GM18907 (cell line): Measurements from ENCODE around the gene DAB2IP.
"Not testable (repeated sequence)": the region's sequence is repeated elsewhere in the genome, so short reads cannot be mapped to it uniquely, and the experiment has no call there.

Experiments
- ATAC-seq: cut with Tn5 transposase; IDR thresholded peaks from one replicate; pipeline ENCODE4 v1.9.1; 2021; ENCODE audit warnings: mild to moderate bottlenecking, moderate library complexity; ENCODE audit not compliant: unreplicated experiment

Gene DAB2IP

GRCh38 chr9:121643473-121643872, 8.0 kb upstream of the DAB2IP start:
- ATAC-seq: no peak

- not testable (repeated sequence) for ATAC-seq
Measured at GRCh38 chr9:121644040-121644439, 7.4 kb upstream of the DAB2IP start.

- ATAC-seq: no peak
Measured at GRCh38 chr9:121645003-121645402, 6.4 kb upstream of the DAB2IP start.

GRCh38 chr9:121645853-121646807, 5.3 kb upstream of the DAB2IP start:
- ATAC-seq: no peak

- no peak for ATAC-seq
Measured at GRCh38 chr9:121646992-121647391, 4.4 kb upstream of the DAB2IP start.

GRCh38 chr9:121648172-121648571, 3.3 kb upstream of the DAB2IP start:
- ATAC-seq: no peak

- no peak for ATAC-seq
Measured at GRCh38 chr9:121648799-121649198, 2.6 kb upstream of the DAB2IP start.

GRCh38 chr9:121649476-121650216, 1.8 kb upstream of the DAB2IP start:
- no peak for ATAC-seq

- no peak for ATAC-seq
Measured at GRCh38 chr9:121650217-121651007, 1.0 kb upstream of the DAB2IP start.

- ATAC-seq: no peak
Measured at GRCh38 chr9:121651008-121651294, 483 bp upstream of the DAB2IP start.

- ATAC-seq: no peak
Measured at GRCh38 chr9:121652021-121652837, 795 bp downstream of the DAB2IP start.

GRCh38 chr9:121652838-121653231, 1.4 kb downstream of the DAB2IP start:
- ATAC-seq: no peak

GRCh38 chr9:121654499-121655140, 3.2 kb downstream of the DAB2IP start:
- ATAC-seq: no peak

- no peak for ATAC-seq
Measured at GRCh38 chr9:121655231-121655755, 3.9 kb downstream of the DAB2IP start.

- no peak for ATAC-seq
Measured at GRCh38 chr9:121656941-121657470, 5.6 kb downstream of the DAB2IP start.

- no peak for ATAC-seq
Measured at GRCh38 chr9:121658166-121658565, 6.7 kb downstream of the DAB2IP start.

GRCh38 chr9:121658591-121658990, 7.2 kb downstream of the DAB2IP start:
- ATAC-seq: no peak

GRCh38 chr9:121660367-121660766, 8.9 kb downstream of the DAB2IP start:
- ATAC-seq: no peak

- ATAC-seq: no peak
Measured at GRCh38 chr9:121660876-121661275, 9.4 kb downstream of the DAB2IP start.

- no peak for ATAC-seq
Measured at GRCh38 chr9:121661328-121661727, 9.9 kb downstream of the DAB2IP start.
